Ovary (tissue), 3 donors: Measurements from ENCODE around the gene FBXO40.

Experiments used
- CTCF ChIP-seq, 3 donors: fragments of 450-650 bp in 2 of 3; fragments of 200-600 bp in 1 of 3; IDR thresholded peaks; one replicate each; pipeline versions ENCODE4 v1.5.1 to v1.8.0; 2016 to 2022; ENCODE audit warnings: antibody characterized with exemption in 3 of 3, mild to moderate bottlenecking in 1 of 3
- POLR2A ChIP-seq: fragments of 450-650 bp; IDR thresholded peaks from one replicate; pipeline ENCODE4 v1.6.1; 2017; ENCODE audit warnings: antibody characterized with exemption, mild to moderate bottlenecking, moderate library complexity
- donor health status: DM: no; HTN: no; CAD: no.

DNA sequence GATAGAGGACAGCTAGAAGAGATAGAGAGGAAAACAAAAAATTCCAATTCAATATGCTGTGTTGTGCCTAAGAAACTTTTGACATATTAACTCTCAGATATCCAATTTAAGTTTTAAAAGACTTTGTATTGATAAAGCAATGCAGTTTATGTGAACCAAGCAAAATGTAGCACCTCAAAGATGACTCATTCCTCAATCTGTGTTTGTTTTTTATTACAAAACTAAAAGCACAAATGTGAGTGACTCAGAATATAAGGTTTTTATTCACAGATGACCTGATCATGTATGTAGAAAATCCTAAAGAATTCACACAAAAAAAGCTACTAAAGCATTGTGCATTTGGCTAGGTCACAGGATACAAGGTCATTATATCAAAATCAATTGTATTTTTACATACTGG lies 56.5 kb downstream of the FBXO40 start:
- no peak for TF ChIP-seq CTCF (IDR thresholded peaks at IDR 0.05)
- TF ChIP-seq POLR2A, result no peak
